Breast epithelium (tissue), 3 donors: ENCODE measurements around the gene RIOK1.

ENCODE experiments used
- CTCF ChIP-seq, 3 donors: fragments of 450-650 bp; IDR thresholded peaks; one replicate each; pipeline ENCODE4 v1.5.1; 2016 to 2017; ENCODE audit warnings: antibody characterized with exemption in 3 of 3, mild to moderate bottlenecking in 3 of 3, moderate library complexity in 3 of 3
- POLR2A ChIP-seq: fragments of 450-650 bp; IDR thresholded peaks from one replicate; pipeline ENCODE4 v1.6.1; 2016; ENCODE audit warnings: antibody characterized with exemption, mild to moderate bottlenecking, moderate library complexity
- POLR2AphosphoS5 ChIP-seq, 3 donors: sonication (generic); formaldehyde crosslinking; IDR thresholded peaks; one replicate each; pipeline ENCODE4 v1.6.1; 2017; ENCODE audit warnings: antibody characterized with exemption in 3 of 3

GRCh38 chr6:7426447-7427169 lies 37.0 kb downstream of the RIOK1 start:
- no peak for TF ChIP-seq CTCF (IDR thresholded peaks at IDR 0.05)
- TF ChIP-seq POLR2A = no peak
- TF ChIP-seq POLR2AphosphoS5 (IDR thresholded peaks at IDR 0.05) = no peak
